Measurements from ENCODE around the gene AQP2.

Gene AQP2

GRCh38 chr12:49970658-49971057, 20.1 kb downstream of the AQP2 start:
- Histone ChIP-seq H3K27ac (ENCODE audit: insufficient read depth, low read depth, low read length, poor library complexity, severe bottlenecking) (no peak overlapping the region), H3K27me3 (ENCODE audit: control insufficient read depth, insufficient read depth, low read length, poor library complexity, severe bottlenecking) (peaks cover 12% of the 10 kb centered on the region), H3K4me3 (ENCODE audit: insufficient read depth, low read depth, low read length) (no peak overlapping the region), H3K36me3 (ENCODE audit: control insufficient read depth, insufficient read depth, low read length) (no peaks in the 10 kb centered on the region), H3K9me3 (ENCODE audit: control insufficient read depth, low read length) (no peaks in the 10 kb centered on the region), H3K4me1 (ENCODE audit: control insufficient read depth, insufficient read depth, low read length) (peaks cover 14% of the 10 kb centered on the region)
- WGBS, 2 experiments, result 80% methylated on average over 10 of the region's 10 CpGs

- H3K4me3 ChIP-seq (ENCODE audit: insufficient read depth, low read depth, low read length), result no peak overlapping the region
- peaks cover 16% of the 10 kb centered on the region for H3K4me1 ChIP-seq (ENCODE audit: control insufficient read depth, insufficient read depth, low read length)
- peaks cover 12% of the 10 kb centered on the region for H3K27me3 ChIP-seq (ENCODE audit: control insufficient read depth, insufficient read depth, low read length, poor library complexity, severe bottlenecking)
- no peak overlapping the region for H3K27ac ChIP-seq (ENCODE audit: insufficient read depth, low read depth, low read length, poor library complexity, severe bottlenecking)
- H3K36me3 ChIP-seq (ENCODE audit: control insufficient read depth, insufficient read depth, low read length), result no peaks in the 10 kb centered on the region
- no peaks in the 10 kb centered on the region for H3K9me3 ChIP-seq (ENCODE audit: control insufficient read depth, low read length)
- 83 to 87% methylated on average over 6 of the region's 6 CpGs for WGBS, 2 experiments
Observed at GRCh38 chr12:49971141-49971540, 20.6 kb downstream of the AQP2 start.

- Histone ChIP-seq H3K4me3 (ENCODE audit: insufficient read depth, low read depth, low read length) (no peak overlapping the region), H3K27ac (ENCODE audit: insufficient read depth, low read depth, low read length, poor library complexity, severe bottlenecking) (no peak overlapping the region), H3K4me1 (ENCODE audit: control insufficient read depth, insufficient read depth, low read length) (peaks cover 15% of the 10 kb centered on the region), H3K36me3 (ENCODE audit: control insufficient read depth, insufficient read depth, low read length) (no peaks in the 10 kb centered on the region), H3K9me3 (ENCODE audit: control insufficient read depth, low read length) (no peaks in the 10 kb centered on the region), H3K27me3 (ENCODE audit: control insufficient read depth, insufficient read depth, low read length, poor library complexity, severe bottlenecking) (peaks cover 12% of the 10 kb centered on the region)
- WGBS, 2 experiments, result 86 to 88% methylated on average over 9 of the region's 9 CpGs
Observed at GRCh38 chr12:49972129-49972528, 21.6 kb downstream of the AQP2 start.

- Histone ChIP-seq H3K27me3 (ENCODE audit: control insufficient read depth, insufficient read depth, low read length, poor library complexity, severe bottlenecking) (peaks cover 10% of the 10 kb centered on the region), H3K27ac (ENCODE audit: insufficient read depth, low read depth, low read length, poor library complexity, severe bottlenecking) (no peak within 1 kb of the TSS), H3K4me1 (ENCODE audit: control insufficient read depth, insufficient read depth, low read length) (peaks cover 13% of the 10 kb centered on the region), H3K4me3 (ENCODE audit: insufficient read depth, low read depth, low read length) (no peak within 1 kb of the TSS), H3K36me3 (ENCODE audit: control insufficient read depth, insufficient read depth, low read length) (no peaks in the 10 kb centered on the region), H3K9me3 (ENCODE audit: control insufficient read depth, low read length) (no peaks in the 10 kb centered on the region)
- WGBS, 2 experiments, result 93 to 94% methylated on average over 18 of the region's 18 CpGs
Observed at GRCh38 chr12:49972641-49973360, 22.3 kb downstream of the AQP2 start, which contains the start of gene AQP6. AQP6 (plus strand) TSS chr12:49972947; CDS start chr12:49973174, 227 bp downstream.

- Histone ChIP-seq H3K9me3 (ENCODE audit: control insufficient read depth, low read length) (no peaks in the 10 kb centered on the region), H3K36me3 (ENCODE audit: control insufficient read depth, insufficient read depth, low read length) (no peaks in the 10 kb centered on the region), H3K4me1 (ENCODE audit: control insufficient read depth, insufficient read depth, low read length) (peaks cover 13% of the 10 kb centered on the region), H3K27me3 (ENCODE audit: control insufficient read depth, insufficient read depth, low read length, poor library complexity, severe bottlenecking) (peaks cover 4% of the 10 kb centered on the region), H3K4me3 (ENCODE audit: insufficient read depth, low read depth, low read length) (no peak overlapping the region), H3K27ac (ENCODE audit: insufficient read depth, low read depth, low read length, poor library complexity, severe bottlenecking) (no peak overlapping the region)
- 94% methylated on average over 19 of the region's 19 CpGs for WGBS, 2 experiments
Observed at GRCh38 chr12:49973361-49973830, 22.9 kb downstream of the AQP2 start.

GRCh38 chr12:49974231-49974675, 23.7 kb downstream of the AQP2 start:
- H3K4me3 ChIP-seq (ENCODE audit: insufficient read depth, low read depth, low read length), result no peak overlapping the region
- peaks cover 21% of the 10 kb centered on the region for H3K4me1 ChIP-seq (ENCODE audit: control insufficient read depth, insufficient read depth, low read length)
- 79% methylated on average over 15 of the region's 15 CpGs for WGBS, 2 experiments
- H3K27ac ChIP-seq (ENCODE audit: insufficient read depth, low read depth, low read length, poor library complexity, severe bottlenecking), result no peak overlapping the region
- no peaks in the 10 kb centered on the region for H3K27me3 ChIP-seq (ENCODE audit: control insufficient read depth, insufficient read depth, low read length, poor library complexity, severe bottlenecking)
- H3K36me3 ChIP-seq (ENCODE audit: control insufficient read depth, insufficient read depth, low read length), result no peaks in the 10 kb centered on the region
- H3K9me3 ChIP-seq (ENCODE audit: control insufficient read depth, low read length), result no peaks in the 10 kb centered on the region

- H3K27me3 ChIP-seq (ENCODE audit: control insufficient read depth, insufficient read depth, low read length, poor library complexity, severe bottlenecking), result no peaks in the 10 kb centered on the region
- no peak overlapping the region for H3K27ac ChIP-seq (ENCODE audit: insufficient read depth, low read depth, low read length, poor library complexity, severe bottlenecking)
- WGBS, 2 experiments, result 83 to 84% methylated on average over 8 of the region's 8 CpGs
Observed at GRCh38 chr12:49974677-49975317, 24.3 kb downstream of the AQP2 start.

GRCh38 chr12:49975318-49975761, 24.8 kb downstream of the AQP2 start:
- Histone ChIP-seq H3K27me3 (ENCODE audit: control insufficient read depth, insufficient read depth, low read length, poor library complexity, severe bottlenecking) (no peaks in the 10 kb centered on the region), H3K9me3 (ENCODE audit: control insufficient read depth, low read length) (no peaks in the 10 kb centered on the region), H3K36me3 (ENCODE audit: control insufficient read depth, insufficient read depth, low read length) (no peaks in the 10 kb centered on the region), H3K4me3 (ENCODE audit: insufficient read depth, low read depth, low read length) (no peak overlapping the region), H3K27ac (ENCODE audit: insufficient read depth, low read depth, low read length, poor library complexity, severe bottlenecking) (no peak overlapping the region), H3K4me1 (ENCODE audit: control insufficient read depth, insufficient read depth, low read length) (peaks cover 28% of the 10 kb centered on the region)
- 75 to 78% methylated on average over 17 of the region's 17 CpGs for WGBS, 2 experiments

More at GRCh38 chr12:49974677-49975317, 24.3 kb downstream of the AQP2 start:
- no peaks in the 10 kb centered on the region for H3K9me3 ChIP-seq (ENCODE audit: control insufficient read depth, low read length)
- no peaks in the 10 kb centered on the region for H3K36me3 ChIP-seq (ENCODE audit: control insufficient read depth, insufficient read depth, low read length)
- H3K4me3 ChIP-seq (ENCODE audit: insufficient read depth, low read depth, low read length), result no peak overlapping the region
- H3K4me1 ChIP-seq (ENCODE audit: control insufficient read depth, insufficient read depth, low read length), result peaks cover 26% of the 10 kb centered on the region

- H3K36me3 ChIP-seq (ENCODE audit: control insufficient read depth, insufficient read depth, low read length), result no peaks in the 10 kb centered on the region
- 81 to 91% methylated on average over 2 of the region's 2 CpGs for WGBS, 2 experiments
- H3K27ac ChIP-seq (ENCODE audit: insufficient read depth, low read depth, low read length, poor library complexity, severe bottlenecking), result no peak overlapping the region
- no peak overlapping the region for H3K4me3 ChIP-seq (ENCODE audit: insufficient read depth, low read depth, low read length)
- no peaks in the 10 kb centered on the region for H3K27me3 ChIP-seq (ENCODE audit: control insufficient read depth, insufficient read depth, low read length, poor library complexity, severe bottlenecking)
- no peaks in the 10 kb centered on the region for H3K9me3 ChIP-seq (ENCODE audit: control insufficient read depth, low read length)
- H3K4me1 ChIP-seq (ENCODE audit: control insufficient read depth, insufficient read depth, low read length), result peaks cover 33% of the 10 kb centered on the region
Observed at GRCh38 chr12:49976557-49976956, 26.0 kb downstream of the AQP2 start.

- Histone ChIP-seq H3K4me1 (ENCODE audit: control insufficient read depth, insufficient read depth, low read length) (peaks cover 32% of the 10 kb centered on the region), H3K9me3 (ENCODE audit: control insufficient read depth, low read length) (no peaks in the 10 kb centered on the region), H3K4me3 (ENCODE audit: insufficient read depth, low read depth, low read length) (no peak overlapping the region), H3K27ac (ENCODE audit: insufficient read depth, low read depth, low read length, poor library complexity, severe bottlenecking) (no peak overlapping the region), H3K36me3 (ENCODE audit: control insufficient read depth, insufficient read depth, low read length) (no peaks in the 10 kb centered on the region), H3K27me3 (ENCODE audit: control insufficient read depth, insufficient read depth, low read length, poor library complexity, severe bottlenecking) (no peaks in the 10 kb centered on the region)
- 95 to 96% methylated on average over 4 of the region's 4 CpGs for WGBS, 2 experiments
Observed at GRCh38 chr12:49978125-49978524, 27.6 kb downstream of the AQP2 start.

Data from ectodermal cell (in vitro differentiated cells).